HCT116 (cell line): Measurements from ENCODE around the gene DYNLT3. TPM values are rescaled to one million over a fixed set of nuclear protein-coding genes. Genes with fewer than 3 reads are reported as not detected.

Experiments used
- ATAC-seq: fragments of 200-7000 bp; cut with Tn5 transposase; 2 replicates; pipeline ENCODE4 v1.9.1; 2020; ENCODE audit warnings: mild to moderate bottlenecking, moderate library complexity
- BruUV-seq: library from RNA; stranded (reverse); fragments of 400-500 nt; replicated peaks from 2 replicates; lab custom pipeline; 2021; lab: Mats Ljungman, UMichigan
- CTCF ChIA-PET: fragments of 300-600 bp; sonication (Branson Sonifier 250); formaldehyde crosslinking; loops from one replicate; lab custom pipeline; 2021; ENCODE audit warnings: antibody characterized with exemption; lab: Charles Lee
- POLR2A ChIA-PET: fragments of 300-600, 350-600 bp; sonication (Branson Sonifier 250); formaldehyde crosslinking; loops from one replicate; lab custom pipeline; 2021; ENCODE audit warnings: antibody characterized with exemption; lab: Charles Lee
- RAD21 ChIA-PET, 2 experiments: fragments of 300-600 bp; sonication (Branson Sonifier 250); formaldehyde crosslinking; loops; one replicate each; lab custom pipeline; 2023; ENCODE audit warnings: low total read pairs in 2 of 2; ENCODE audit not compliant: uncharacterized antibody in 2 of 2, unreplicated experiment in 2 of 2, low non-redundant PET in 1 of 2; lab: Charles Lee
- DNase-seq: peaks from one replicate; pipeline ENCODE4 v3.0.0-alpha.2; 2010; ENCODE audit warnings: low read depth, low spot score
- H2AFZ ChIP-seq: fragments of 200-600 bp; shearing (Covaris generic), sonication (generic); 2 replicates; pipeline ENCODE4 v1.6.1; 2017; ENCODE audit warnings: low read depth, mixed run types, mixed read lengths, antibody characterized with exemption, low read length; ENCODE audit not compliant: poor library complexity, severe bottlenecking
- H3K27ac ChIP-seq: 2 replicates; pipeline ENCODE4 v1.5.1; 2012; ENCODE audit warnings: low read depth, low read length
- H3K27me3 ChIP-seq: fragments of 200-600 bp; sonication (generic); 2 replicates; pipeline ENCODE4 v1.6.1; 2016; ENCODE audit warnings: mixed run types, low read length, mixed read lengths; ENCODE audit not compliant: insufficient read depth
- H3K36me3 ChIP-seq, 2 experiments: fragments of 200-500 bp in 1 of 2; fragments of 200-600 bp in 1 of 2; sonication (Bioruptor generic) in 1 of 2; sonication (generic) in 1 of 2; 2 replicates each; pipeline versions ENCODE4 v1.5.1 to v1.6.1; 2014 to 2016; ENCODE audit warnings: low read length in 2 of 2, inconsistent platforms in 1 of 2, mixed read lengths in 1 of 2, mixed run types in 1 of 2; ENCODE audit not compliant: insufficient read depth in 2 of 2, control insufficient read depth in 1 of 2
- H3K4me1 ChIP-seq, 2 experiments: fragments of 200-600 bp in 1 of 2; sonication (generic) in 1 of 2; 2 replicates each; pipeline versions ENCODE4 v1.5.1 to v1.6.1; 2012 to 2017; ENCODE audit warnings: low read length in 2 of 2, inconsistent platforms in 1 of 2, mild to moderate bottlenecking in 1 of 2, mixed read lengths in 1 of 2, mixed run types in 1 of 2, moderate library complexity in 1 of 2; ENCODE audit not compliant: insufficient read depth in 2 of 2, control insufficient read depth in 1 of 2
- H3K4me2 ChIP-seq: fragments of 200-600 bp; sonication (generic); 2 replicates; pipeline ENCODE4 v1.6.1; 2017; ENCODE audit warnings: mixed run types, low read length, mixed read lengths
- H3K4me3 ChIP-seq, 2 experiments: fragments of 200-600 bp in 1 of 2; sonication (generic) in 1 of 2; replicated peaks in 1 of 2; 2 replicates each; pipeline ENCODE4 v1.5.1; 2011 to 2016; ENCODE audit warnings: low read length in 2 of 2, control low read depth in 1 of 2, low read depth in 1 of 2, mild to moderate bottlenecking in 1 of 2, mixed read lengths in 1 of 2, mixed run types in 1 of 2
- H3K79me2 ChIP-seq: fragments of 200-600 bp; sonication (generic); 2 replicates; pipeline ENCODE4 v1.6.1; 2017; ENCODE audit warnings: mild to moderate bottlenecking, mixed run types, low read length, moderate library complexity, mixed read lengths; ENCODE audit not compliant: insufficient read depth
- H3K9ac ChIP-seq: fragments of 200-600 bp; sonication (generic); 2 replicates; pipeline ENCODE4 v1.6.1; 2016; ENCODE audit warnings: low read length, mixed read lengths
- H3K9me2 ChIP-seq: fragments of 200-600 bp; sonication (generic), shearing (Covaris generic); 2 replicates; pipeline ENCODE4 v1.6.1; 2017; ENCODE audit warnings: mixed run types, mild to moderate bottlenecking, moderate library complexity; ENCODE audit not compliant: insufficient read depth
- H3K9me3 ChIP-seq, 2 experiments: fragments of 200-500 bp in 1 of 2; fragments of 200-600 bp in 1 of 2; sonication (Bioruptor generic) in 1 of 2; sonication (generic) in 1 of 2; 2 replicates each; pipeline ENCODE4 v1.6.1; 2014 to 2017; ENCODE audit warnings: low read length in 2 of 2, mixed read lengths in 2 of 2, inconsistent platforms in 1 of 2, low read depth in 1 of 2, mild to moderate bottlenecking in 1 of 2, mixed run types in 1 of 2, moderate library complexity in 1 of 2; ENCODE audit not compliant: control insufficient read depth in 1 of 2, insufficient read depth in 1 of 2
- H4K20me1 ChIP-seq: fragments of 200-600 bp; sonication (generic), shearing (Covaris generic); 2 replicates; pipeline ENCODE4 v1.6.1; 2017; ENCODE audit warnings: mixed run types, mild to moderate bottlenecking, moderate library complexity; ENCODE audit not compliant: insufficient read depth
- CBX3 ChIP-seq: IDR thresholded peaks from 2 replicates; pipeline ENCODE4 v1.6.1; 2012; ENCODE audit warnings: low read depth
- CEBPB ChIP-seq: IDR thresholded peaks from 2 replicates; pipeline ENCODE4 v1.6.1; 2012; ENCODE audit warnings: low read depth
- CTCF ChIP-seq, 3 experiments: fragments of 200-600 bp in 1 of 3; sonication (generic) in 1 of 3; IDR thresholded peaks in 2 of 3; conservative IDR thresholded peaks in 1 of 3; 2 replicates each; pipeline ENCODE4 v1.5.1; 2012 to 2017; ENCODE audit warnings: low read depth in 2 of 3, low read length in 2 of 3, antibody characterized with exemption in 1 of 3, borderline replicate concordance in 1 of 3, control low read depth in 1 of 3, mild to moderate bottlenecking in 1 of 3, mixed read lengths in 1 of 3, mixed run types in 1 of 3, moderate library complexity in 1 of 3; ENCODE audit not compliant: insufficient read depth in 1 of 3
- EGR1 ChIP-seq: IDR thresholded peaks from 2 replicates; pipeline ENCODE4 v1.6.1; 2012; ENCODE audit warnings: low read depth
- ELF1 ChIP-seq: IDR thresholded peaks from 2 replicates; pipeline ENCODE4 v1.6.1; 2012; ENCODE audit warnings: low read depth, borderline replicate concordance
- EZH2 ChIP-seq: fragments of 200-600 bp; sonication (generic); IDR thresholded peaks from 2 replicates; pipeline ENCODE4 v1.6.1; 2017; ENCODE audit warnings: antibody characterized with exemption, mixed run types
- EZH2phosphoT487 ChIP-seq: fragments of 200-600 bp; IDR thresholded peaks from 2 replicates; pipeline ENCODE4 v1.6.1; 2018; ENCODE audit warnings: antibody characterized with exemption, borderline replicate concordance
- FOSL1 ChIP-seq: IDR thresholded peaks from 2 replicates; pipeline ENCODE4 v1.6.1; 2012; ENCODE audit warnings: low read depth
- POLR2AphosphoS5 ChIP-seq: IDR thresholded peaks from 2 replicates; pipeline ENCODE4 v1.6.1; 2011; ENCODE audit warnings: mild to moderate bottlenecking, low read depth, low read length, moderate library complexity
- RAD21 ChIP-seq: IDR thresholded peaks from 2 replicates; pipeline ENCODE4 v1.6.1; 2012; ENCODE audit warnings: low read depth, mild to moderate bottlenecking
- SRF ChIP-seq: IDR thresholded peaks from 2 replicates; pipeline ENCODE4 v1.6.1; 2012; ENCODE audit warnings: low read depth
- TCF7L2 ChIP-seq: IDR thresholded peaks from 2 replicates; pipeline ENCODE4 v1.7.0; 2011; ENCODE audit warnings: borderline replicate concordance, inconsistent platforms; ENCODE audit not compliant: insufficient read depth, insufficient read length; ENCODE audit errors: extremely low read depth
- ZNF274 ChIP-seq: fragments of 200-500 bp; sonication (Bioruptor generic); IDR thresholded peaks from 2 replicates; pipeline ENCODE4 v1.6.1; 2014; ENCODE audit warnings: mild to moderate bottlenecking, low read depth, low read length, inconsistent platforms
- intact Hi-C: fragments of 100-400 bp; cut with micrococcal nuclease; formaldehyde crosslinking; loops from 2 replicates; pipeline ENCODE4 v1.10.0; 2022
- total RNA-seq: library from RNA; stranded (reverse); gene quantifications from one replicate; pipeline ENCODE4 v1.2.1, GENCODE V29; 2021; ENCODE audit not compliant: unreplicated experiment
- TF ChIP-seq, protein P1 (sequence below): IDR thresholded peaks from 2 replicates; pipeline ENCODE4 v1.6.1; 2012; ENCODE audit warnings: low read depth
- TF ChIP-seq, protein P2 (sequence below): IDR thresholded peaks from 2 replicates; pipeline ENCODE4 v1.6.1; 2012
- TF ChIP-seq, protein P3 (sequence below): IDR thresholded peaks from 2 replicates; pipeline ENCODE4 v1.6.1; 2011; ENCODE audit warnings: mild to moderate bottlenecking, low read length, moderate library complexity; ENCODE audit not compliant: insufficient replicate concordance; ENCODE audit errors: extremely low read depth
- TF ChIP-seq, protein P4 (sequence below): IDR thresholded peaks from 2 replicates; pipeline ENCODE4 v1.6.1; 2012

The DYNLT3 gene
- total RNA-seq, 1 experiment from 2014 or later, result 20.9 TPM

DNA sequence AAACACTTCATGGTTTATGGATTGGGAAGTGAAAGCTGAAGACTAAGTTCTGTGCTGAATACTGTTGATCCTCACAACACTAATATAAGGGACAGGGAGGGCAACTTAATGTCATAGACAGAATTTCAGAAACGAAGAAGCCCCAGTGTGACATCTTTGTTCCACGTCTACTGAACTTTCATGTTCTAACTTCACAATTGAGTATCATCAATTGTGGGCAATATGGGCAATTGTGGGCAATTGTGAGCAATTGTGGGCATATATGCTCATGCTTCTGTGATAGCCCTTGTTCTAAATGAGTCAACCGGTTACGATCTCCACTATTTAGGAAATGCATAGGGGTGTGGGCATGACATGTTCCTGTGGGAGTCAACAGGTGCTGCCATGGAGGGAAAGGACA lies 33.8 kb downstream of the DYNLT3 start:
- ChIA-PET CTCF (no interaction called here), POLR2A (no interaction called here), RAD21 (no interaction called here)
- Histone ChIP-seq H2AFZ (no peak overlapping the region), H3K9ac (no peak overlapping the region), H3K4me1 (no peaks in the 10 kb centered on the region)
- BruUV-seq, result no TSS peak
- TF ChIP-seq EZH2 (no peak), EGR1 (no peak), CBX3 (no peak), CTCF (IDR thresholded peaks at IDR 0.05 in 2 of 3, conservative IDR thresholded peaks at IDR 0.05 in 1 of 3; ENCODE audit: borderline replicate concordance in 1 of 3, insufficient read depth in 1 of 3, low read depth in 2 of 3, low read length in 2 of 3) (no peak), POLR2AphosphoS5 (no peak), FOSL1 (no peak), ZNF274 (no peak), EZH2phosphoT487 (no peak), SRF (no peak), TCF7L2 (no peak), ELF1 (no peak), CEBPB (no peak), RAD21 (no peak)
- TF ChIP-seq, protein P1, sequence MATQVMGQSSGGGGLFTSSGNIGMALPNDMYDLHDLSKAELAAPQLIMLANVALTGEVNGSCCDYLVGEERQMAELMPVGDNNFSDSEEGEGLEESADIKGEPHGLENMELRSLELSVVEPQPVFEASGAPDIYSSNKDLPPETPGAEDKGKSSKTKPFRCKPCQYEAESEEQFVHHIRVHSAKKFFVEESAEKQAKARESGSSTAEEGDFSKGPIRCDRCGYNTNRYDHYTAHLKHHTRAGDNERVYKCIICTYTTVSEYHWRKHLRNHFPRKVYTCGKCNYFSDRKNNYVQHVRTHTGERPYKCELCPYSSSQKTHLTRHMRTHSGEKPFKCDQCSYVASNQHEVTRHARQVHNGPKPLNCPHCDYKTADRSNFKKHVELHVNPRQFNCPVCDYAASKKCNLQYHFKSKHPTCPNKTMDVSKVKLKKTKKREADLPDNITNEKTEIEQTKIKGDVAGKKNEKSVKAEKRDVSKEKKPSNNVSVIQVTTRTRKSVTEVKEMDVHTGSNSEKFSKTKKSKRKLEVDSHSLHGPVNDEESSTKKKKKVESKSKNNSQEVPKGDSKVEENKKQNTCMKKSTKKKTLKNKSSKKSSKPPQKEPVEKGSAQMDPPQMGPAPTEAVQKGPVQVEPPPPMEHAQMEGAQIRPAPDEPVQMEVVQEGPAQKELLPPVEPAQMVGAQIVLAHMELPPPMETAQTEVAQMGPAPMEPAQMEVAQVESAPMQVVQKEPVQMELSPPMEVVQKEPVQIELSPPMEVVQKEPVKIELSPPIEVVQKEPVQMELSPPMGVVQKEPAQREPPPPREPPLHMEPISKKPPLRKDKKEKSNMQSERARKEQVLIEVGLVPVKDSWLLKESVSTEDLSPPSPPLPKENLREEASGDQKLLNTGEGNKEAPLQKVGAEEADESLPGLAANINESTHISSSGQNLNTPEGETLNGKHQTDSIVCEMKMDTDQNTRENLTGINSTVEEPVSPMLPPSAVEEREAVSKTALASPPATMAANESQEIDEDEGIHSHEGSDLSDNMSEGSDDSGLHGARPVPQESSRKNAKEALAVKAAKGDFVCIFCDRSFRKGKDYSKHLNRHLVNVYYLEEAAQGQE, result no peak
- TF ChIP-seq, protein P2, sequence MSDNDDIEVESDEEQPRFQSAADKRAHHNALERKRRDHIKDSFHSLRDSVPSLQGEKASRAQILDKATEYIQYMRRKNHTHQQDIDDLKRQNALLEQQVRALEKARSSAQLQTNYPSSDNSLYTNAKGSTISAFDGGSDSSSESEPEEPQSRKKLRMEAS, result no peak
- TF ChIP-seq, protein P3, sequence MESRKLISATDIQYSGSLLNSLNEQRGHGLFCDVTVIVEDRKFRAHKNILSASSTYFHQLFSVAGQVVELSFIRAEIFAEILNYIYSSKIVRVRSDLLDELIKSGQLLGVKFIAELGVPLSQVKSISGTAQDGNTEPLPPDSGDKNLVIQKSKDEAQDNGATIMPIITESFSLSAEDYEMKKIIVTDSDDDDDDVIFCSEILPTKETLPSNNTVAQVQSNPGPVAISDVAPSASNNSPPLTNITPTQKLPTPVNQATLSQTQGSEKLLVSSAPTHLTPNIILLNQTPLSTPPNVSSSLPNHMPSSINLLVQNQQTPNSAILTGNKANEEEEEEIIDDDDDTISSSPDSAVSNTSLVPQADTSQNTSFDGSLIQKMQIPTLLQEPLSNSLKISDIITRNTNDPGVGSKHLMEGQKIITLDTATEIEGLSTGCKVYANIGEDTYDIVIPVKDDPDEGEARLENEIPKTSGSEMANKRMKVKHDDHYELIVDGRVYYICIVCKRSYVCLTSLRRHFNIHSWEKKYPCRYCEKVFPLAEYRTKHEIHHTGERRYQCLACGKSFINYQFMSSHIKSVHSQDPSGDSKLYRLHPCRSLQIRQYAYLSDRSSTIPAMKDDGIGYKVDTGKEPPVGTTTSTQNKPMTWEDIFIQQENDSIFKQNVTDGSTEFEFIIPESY, result no peak
- TF ChIP-seq, protein P4, sequence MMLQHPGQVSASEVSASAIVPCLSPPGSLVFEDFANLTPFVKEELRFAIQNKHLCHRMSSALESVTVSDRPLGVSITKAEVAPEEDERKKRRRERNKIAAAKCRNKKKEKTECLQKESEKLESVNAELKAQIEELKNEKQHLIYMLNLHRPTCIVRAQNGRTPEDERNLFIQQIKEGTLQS, result no peak
- TF ChIP-seq, all 23 proteins: peak for 0
- intact Hi-C loops, result no loop called here
- no peaks in the 10 kb centered on the region for H3K36me3 ChIP-seq
- H3K9me2 ChIP-seq, result no peaks in the 10 kb centered on the region
- no peak overlapping the region for H3K4me2 ChIP-seq
- H3K4me3 ChIP-seq, result no peak overlapping the region
- H3K79me2 ChIP-seq, result no peaks in the 10 kb centered on the region
- H4K20me1 ChIP-seq, result no peaks in the 10 kb centered on the region
- no peak for ATAC-seq
- no peaks in the 10 kb centered on the region for H3K27me3 ChIP-seq
- H3K27ac ChIP-seq, result no peak overlapping the region
- no peaks in the 10 kb centered on the region for H3K9me3 ChIP-seq
- DNase-seq, result no peak
